HG03575 (cell line): ENCODE measurements around the gene LRCH4.

Source experiments
- ATAC-seq: cut with Tn5 transposase; IDR thresholded peaks from one replicate; pipeline ENCODE4 v1.9.1; 2021; ENCODE audit not compliant: unreplicated experiment, insufficient number of reproducible peaks, low FRiP score; ENCODE audit errors: extremely low read depth

LRCH4 gene

GRCh38 chr7:100585511-100586265 lies at the start of gene LRCH4:
Gene LRCH4, minus strand, starts transcription at chr7:100586129. Its CDS starts 29 bp downstream, at chr7:100586100.
- ATAC-seq = no peak

DNA sequence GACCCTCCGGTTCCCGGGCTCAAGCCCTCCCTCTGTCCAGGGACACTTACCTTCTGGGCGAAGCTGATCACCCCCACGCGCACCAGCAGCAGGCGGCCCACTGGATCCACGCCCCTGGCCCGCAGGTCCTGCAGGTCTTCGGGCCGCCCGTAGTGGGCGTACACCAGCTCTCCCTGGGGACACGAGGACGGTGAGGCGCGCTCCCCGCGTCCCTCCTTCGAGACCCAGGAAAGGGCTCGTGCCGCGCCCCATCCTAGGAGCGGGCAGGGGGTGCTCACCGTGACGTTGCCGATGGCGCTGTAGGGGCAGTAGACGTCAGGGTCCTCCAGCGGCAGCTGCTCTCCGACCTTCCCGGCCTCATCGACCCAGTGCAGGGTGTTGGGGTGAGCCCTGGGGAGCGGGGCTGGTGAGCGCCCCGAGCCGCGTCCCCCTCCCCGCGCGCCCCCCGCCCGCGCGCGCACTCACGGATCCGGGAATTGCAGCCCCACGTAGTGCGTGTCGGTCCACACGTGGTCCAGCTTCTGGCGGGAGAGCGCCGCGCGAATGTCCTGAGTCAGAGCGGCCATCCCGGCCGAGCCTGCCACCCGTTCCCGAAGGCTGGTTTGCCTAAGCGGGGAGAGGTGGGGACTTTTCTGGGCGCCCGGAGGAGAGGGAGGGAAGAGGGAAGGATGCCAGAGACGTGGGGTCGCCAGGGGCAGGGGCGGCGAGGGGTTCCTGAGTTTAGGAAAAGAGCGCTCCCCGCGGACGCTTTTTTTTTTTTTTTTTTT lies 47.2 kb upstream of the LRCH4 start:
- no peak for ATAC-seq

GRCh38 chr7:100630066-100630465 lies 44.1 kb upstream of the LRCH4 start:
- ATAC-seq = no peak

GRCh38 chr7:100629117-100629716 lies 43.3 kb upstream of the LRCH4 start:
- no peak for ATAC-seq

GRCh38 chr7:100627238-100627549 lies 41.3 kb upstream of the LRCH4 start:
- ATAC-seq = no peak

DNA sequence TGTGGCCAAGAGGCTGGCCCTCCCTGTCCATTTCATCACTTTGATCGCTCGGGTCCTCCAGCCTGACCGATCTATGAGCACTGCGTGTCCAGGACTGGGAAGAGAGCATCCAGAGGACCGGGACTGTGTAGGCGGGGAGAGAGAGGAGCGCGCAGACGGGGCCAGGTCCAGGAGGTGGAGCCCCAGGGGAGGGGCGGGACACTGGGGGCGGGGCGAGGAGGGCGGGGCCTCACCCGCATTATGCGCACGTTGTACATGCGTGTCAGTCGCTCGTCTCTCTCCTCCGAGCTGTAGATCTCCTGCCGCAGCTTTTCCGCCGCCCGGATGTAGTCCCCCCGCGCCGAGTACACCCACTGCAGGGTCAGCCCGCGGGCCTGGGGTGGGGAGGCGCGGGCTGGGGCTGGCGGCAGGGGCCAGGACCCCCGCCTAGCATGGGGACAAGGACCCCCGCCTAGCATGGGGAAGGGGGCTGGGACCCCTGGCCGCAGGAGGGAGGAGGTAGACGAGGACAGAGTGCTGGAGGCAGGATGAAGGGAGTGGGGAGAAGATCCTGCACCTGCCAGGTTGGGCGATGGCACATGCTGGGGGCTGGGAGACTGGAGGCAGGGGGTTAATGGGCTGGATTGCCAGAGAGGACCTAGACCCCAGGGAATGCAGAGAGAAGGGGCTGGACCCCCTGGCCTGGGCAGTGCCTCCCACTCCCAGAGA lies 40.8 kb upstream of the LRCH4 start:
- ATAC-seq = no peak

- no peak for ATAC-seq
Measured at GRCh38 chr7:100626055-100626454, 40.1 kb upstream of the LRCH4 start.

- ATAC-seq = no peak
Measured at GRCh38 chr7:100623951-100624824, 38.3 kb upstream of the LRCH4 start.

- ATAC-seq = no peak
Measured at GRCh38 chr7:100621554-100621953, 35.6 kb upstream of the LRCH4 start.

GRCh38 chr7:100620804-100621203 lies 34.9 kb upstream of the LRCH4 start:
- ATAC-seq = no peak

- ATAC-seq = no peak
Measured at GRCh38 chr7:100620239-100620638, 34.3 kb upstream of the LRCH4 start.

DNA sequence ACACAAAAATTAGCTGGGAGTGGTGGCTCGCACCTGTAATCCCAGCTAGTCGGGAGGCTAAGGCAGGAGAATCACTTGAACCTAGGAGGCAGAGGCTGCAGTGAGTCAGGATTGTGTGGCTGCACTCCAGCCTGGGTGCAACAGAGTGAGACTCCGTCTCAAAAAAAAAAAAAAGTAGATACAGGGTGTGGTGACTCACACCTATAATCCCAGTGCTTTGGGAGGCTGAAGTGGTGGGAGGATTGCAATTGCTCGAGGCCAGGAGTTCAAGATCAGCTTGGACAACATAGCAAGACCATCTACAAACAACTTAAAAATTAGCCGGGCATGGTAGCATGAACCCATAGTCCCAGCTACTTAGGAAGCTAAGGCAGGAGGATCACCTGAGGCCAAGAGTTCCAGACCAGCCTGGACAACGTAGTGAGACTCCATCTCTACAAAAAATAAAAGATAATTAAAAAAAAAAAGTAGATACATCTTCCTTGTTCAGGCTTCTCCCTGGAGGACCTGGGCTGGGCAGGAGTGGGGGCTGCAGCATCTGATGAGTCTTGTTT lies 28.5 kb upstream of the LRCH4 start:
- no peak for ATAC-seq

DNA sequence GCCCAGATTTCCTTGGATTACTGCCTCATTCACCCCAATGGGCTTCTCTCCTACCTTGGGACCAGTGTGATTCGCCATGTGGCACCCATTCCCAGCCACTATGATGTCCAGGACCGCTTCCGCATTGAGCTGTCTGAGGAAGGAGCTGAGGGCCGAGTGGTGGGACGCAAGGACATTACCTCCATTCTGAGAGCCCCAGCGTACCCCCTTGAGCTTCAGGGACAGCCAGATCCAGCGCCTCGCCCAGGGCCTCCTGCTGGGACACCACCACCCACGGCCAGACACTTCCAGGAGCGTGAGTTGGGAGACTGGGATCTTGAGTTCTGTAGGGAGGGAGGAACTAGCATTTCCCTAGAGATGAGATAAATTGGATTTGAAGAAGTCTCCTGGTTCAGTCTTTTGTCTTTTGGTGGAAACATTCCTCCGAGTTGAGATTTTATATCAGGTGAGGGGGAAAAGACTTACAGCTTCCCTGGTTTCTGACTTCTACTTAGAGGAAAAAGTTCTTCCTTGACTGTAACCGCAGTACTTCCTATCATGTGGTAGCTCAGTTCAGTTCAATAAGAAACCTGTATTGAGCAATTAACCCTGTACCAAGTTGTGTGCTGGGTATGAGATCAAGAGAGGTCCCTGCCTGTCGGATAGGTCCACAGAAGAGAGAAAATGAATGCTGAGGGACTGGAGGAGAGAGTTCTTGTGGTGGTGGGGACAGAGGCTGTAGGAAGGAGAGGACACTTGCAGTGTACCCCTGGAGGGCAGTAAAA lies 27.7 kb upstream of the LRCH4 start:
- no peak for ATAC-seq

DNA sequence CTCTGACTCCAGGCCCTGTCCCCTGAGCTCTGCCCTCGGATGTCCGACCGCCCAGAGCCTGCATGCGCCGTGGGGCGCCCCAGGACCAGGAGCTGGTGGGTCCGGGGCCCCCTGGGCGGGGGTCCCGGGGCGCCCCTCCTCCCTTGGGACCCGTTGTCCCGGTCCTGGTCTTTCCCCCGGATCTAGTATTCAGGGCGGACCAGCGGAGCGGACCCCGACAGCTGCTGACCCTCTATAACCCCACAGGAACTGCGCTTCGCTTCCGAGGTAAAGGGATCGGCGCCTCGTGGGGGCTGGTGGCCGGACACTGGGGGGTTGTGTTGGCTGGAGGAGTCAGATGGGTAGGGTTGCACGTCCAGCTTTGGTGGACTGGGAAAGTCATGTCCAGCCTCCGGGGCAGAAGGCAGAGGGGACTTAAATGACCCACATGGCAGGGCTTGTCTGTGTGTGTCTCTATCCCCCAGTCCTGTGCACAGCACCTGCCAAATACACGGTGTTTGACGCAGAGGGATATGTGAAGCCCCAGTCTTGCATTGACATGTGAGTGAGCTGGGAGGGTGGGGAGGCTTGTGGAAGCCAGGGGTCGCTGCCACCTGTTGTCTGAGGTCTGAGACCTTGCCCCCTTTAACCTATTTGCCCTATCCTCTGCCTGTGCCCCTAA lies 26.9 kb upstream of the LRCH4 start:
- no peak for ATAC-seq

GRCh38 chr7:100611983-100612729 lies 26.2 kb upstream of the LRCH4 start, which contains the start of gene MOSPD3:
Gene MOSPD3, plus strand, starts transcription at chr7:100612540. Its CDS starts 252 bp downstream, at chr7:100612792.
- peak; percentile 76 for ATAC-seq

GRCh38 chr7:100609958-100610357 lies 24.0 kb upstream of the LRCH4 start:
- ATAC-seq = no peak
